NB4 (cell line): ENCODE measurements around the gene S1PR3.

Experiments
- DNase-seq: peaks from one replicate; pipeline ENCODE4 v3.0.0; 2010; ENCODE audit warnings: low read depth
- H3K4me3 ChIP-seq: one replicate; pipeline ENCODE4 v1.5.1; 2011; ENCODE audit warnings: mild to moderate bottlenecking, low read depth, low read length, moderate library complexity
- CTCF ChIP-seq: IDR thresholded peaks from one replicate; pipeline ENCODE4 v1.5.1; 2012; ENCODE audit warnings: low read depth, low read length
- MAX ChIP-seq: IDR thresholded peaks from 2 replicates; pipeline ENCODE4 v1.6.1; 2011; ENCODE audit warnings: low read depth, low read length
- MYC ChIP-seq: IDR thresholded peaks from 2 replicates; pipeline ENCODE4 v1.6.1; 2011; ENCODE audit warnings: low read depth, low read length
- POLR2A ChIP-seq: IDR thresholded peaks from 2 replicates; pipeline ENCODE4 v1.6.1; 2011; ENCODE audit warnings: mild to moderate bottlenecking; ENCODE audit not compliant: insufficient read length; ENCODE audit errors: extremely low read depth

S1PR3 gene

GRCh38 chr9:88993327-88993726 is 2.1 kb downstream of the S1PR3 start:
- no peak for TF ChIP-seq CTCF
- no peak for TF ChIP-seq MAX
- no peak for TF ChIP-seq MYC
- TF ChIP-seq POLR2A, result no peak
- peak overlapping the region; percentile 97 for H3K4me3 ChIP-seq
- no peak for DNase-seq

- DNase-seq, result no peak
- peak overlapping the region; percentile 97 for H3K4me3 ChIP-seq
- TF ChIP-seq CTCF, result no peak
Measured at GRCh38 chr9:88993871-88994460, 2.7 kb downstream of the S1PR3 start.

GRCh38 chr9:88994469-88995199 is 3.4 kb downstream of the S1PR3 start:
- H3K4me3 ChIP-seq, result peak overlapping the region; percentile 13
- TF ChIP-seq MAX, result no peak
- TF ChIP-seq MYC, result no peak
- no peak for TF ChIP-seq POLR2A
- no peak for TF ChIP-seq CTCF
- no peak for DNase-seq

- no peak overlapping the region for H3K4me3 ChIP-seq
- no peak for TF ChIP-seq MYC
- no peak for TF ChIP-seq CTCF
- no peak for TF ChIP-seq POLR2A
- no peak for TF ChIP-seq MAX
- DNase-seq, result no peak
Measured at GRCh38 chr9:88995200-88995577, 3.9 kb downstream of the S1PR3 start.

GRCh38 chr9:88995627-88996026 is 4.4 kb downstream of the S1PR3 start:
- H3K4me3 ChIP-seq, result no peak overlapping the region
- DNase-seq, result no peak
- TF ChIP-seq MYC (no peak), CTCF (no peak), MAX (no peak), POLR2A (no peak)
